ENCODE data around the gene KSR2.

DNA sequence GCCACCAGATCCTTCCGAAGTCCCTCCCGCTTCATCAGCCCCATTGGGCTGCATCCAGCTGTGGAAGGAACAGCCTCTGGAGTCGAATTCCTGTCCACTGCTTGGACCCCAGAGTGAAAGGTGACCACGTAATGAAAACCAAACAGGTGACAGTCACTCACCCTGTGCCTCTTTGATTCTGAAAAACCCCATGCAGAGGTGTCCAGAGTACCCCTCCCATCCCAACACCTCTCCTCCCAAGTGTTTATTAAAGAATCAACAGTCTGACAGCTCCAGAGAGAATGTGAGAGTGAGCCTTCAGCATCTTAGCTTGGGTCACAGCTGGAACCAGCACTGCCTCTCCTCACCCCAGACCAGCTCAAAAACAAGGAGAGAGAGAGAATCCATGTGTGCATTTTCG lies 428.8 kb downstream of the KSR2 start:
- TF ChIP-seq, protein P1, sequence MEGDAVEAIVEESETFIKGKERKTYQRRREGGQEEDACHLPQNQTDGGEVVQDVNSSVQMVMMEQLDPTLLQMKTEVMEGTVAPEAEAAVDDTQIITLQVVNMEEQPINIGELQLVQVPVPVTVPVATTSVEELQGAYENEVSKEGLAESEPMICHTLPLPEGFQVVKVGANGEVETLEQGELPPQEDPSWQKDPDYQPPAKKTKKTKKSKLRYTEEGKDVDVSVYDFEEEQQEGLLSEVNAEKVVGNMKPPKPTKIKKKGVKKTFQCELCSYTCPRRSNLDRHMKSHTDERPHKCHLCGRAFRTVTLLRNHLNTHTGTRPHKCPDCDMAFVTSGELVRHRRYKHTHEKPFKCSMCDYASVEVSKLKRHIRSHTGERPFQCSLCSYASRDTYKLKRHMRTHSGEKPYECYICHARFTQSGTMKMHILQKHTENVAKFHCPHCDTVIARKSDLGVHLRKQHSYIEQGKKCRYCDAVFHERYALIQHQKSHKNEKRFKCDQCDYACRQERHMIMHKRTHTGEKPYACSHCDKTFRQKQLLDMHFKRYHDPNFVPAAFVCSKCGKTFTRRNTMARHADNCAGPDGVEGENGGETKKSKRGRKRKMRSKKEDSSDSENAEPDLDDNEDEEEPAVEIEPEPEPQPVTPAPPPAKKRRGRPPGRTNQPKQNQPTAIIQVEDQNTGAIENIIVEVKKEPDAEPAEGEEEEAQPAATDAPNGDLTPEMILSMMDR (IDR thresholded peaks at IDR 0.05; ENCODE audit: low read length), result no peak
- TF ChIP-seq EZH2 (IDR thresholded peaks at IDR 0.05; ENCODE audit: borderline replicate concordance, low read length), result no peak
